ENCODE results near the gene ICA1. TPM values are rescaled to one million over a fixed set of nuclear protein-coding genes. Genes with fewer than 3 reads are reported as not detected.

The ICA1 gene
- total and polyA plus RNA-seq, 4 donors, result 16.5 to 54.6 (median 30.8) TPM

DNA sequence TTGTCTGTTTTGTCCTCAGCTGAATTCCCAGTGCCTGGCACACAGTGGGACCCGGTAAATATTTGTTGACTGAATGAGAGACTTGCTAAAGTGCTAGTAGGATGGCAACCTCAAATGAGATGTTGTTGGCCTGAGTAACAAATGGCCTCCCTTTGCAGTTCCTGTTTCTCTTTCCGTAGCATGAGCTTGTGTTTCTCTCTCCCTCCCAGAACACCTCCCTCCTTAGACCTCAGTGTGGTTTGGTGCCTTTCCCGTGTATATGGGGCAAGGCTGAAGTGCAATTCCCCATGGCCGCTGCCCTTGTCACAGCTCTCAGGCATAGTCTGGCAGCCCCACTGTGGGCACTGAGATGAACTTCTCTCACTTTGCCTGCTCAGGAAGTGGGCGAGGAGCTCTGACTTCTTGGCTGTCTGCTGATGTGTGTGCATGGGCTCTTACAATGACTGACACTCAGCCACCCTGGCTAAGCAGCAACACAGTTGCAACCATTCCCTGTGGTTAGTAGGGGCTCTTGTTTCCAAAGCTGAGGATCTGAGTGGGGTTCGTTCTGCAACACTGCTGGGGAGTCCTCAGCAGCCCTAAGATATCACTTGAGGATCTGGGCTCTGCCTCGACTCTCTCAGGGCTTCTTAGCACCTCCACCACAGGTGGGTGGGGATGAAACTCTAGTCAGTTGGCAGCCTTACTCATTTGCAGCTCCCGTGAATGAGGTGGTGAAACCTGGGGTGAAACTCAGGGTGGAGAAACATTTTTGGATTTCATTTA lies 136.1 kb downstream of the ICA1 start:
- Histone ChIP-seq H3K36me3 (ENCODE audit: control insufficient read depth in 4 of 4, insufficient read depth in 4 of 4, low read length in 4 of 4) (peaks cover 0 to 8% (median 3%) of the 10 kb centered on the region in 4 donors), H3K9ac (ENCODE audit: insufficient read depth in 1 of 2, low read length in 2 of 2) (no peak overlapping the region), H3K9me3 (ENCODE audit: control insufficient read depth in 4 of 4, insufficient read depth in 3 of 4, low read length in 3 of 4) (peaks cover 0 to 6% (median 0%) of the 10 kb centered on the region in 4 donors), H3K27me3 (ENCODE audit: control insufficient read depth in 3 of 3, insufficient read depth in 3 of 3, low read length in 2 of 3) (no peaks in the 10 kb centered on the region), H3K27ac (ENCODE audit: low read depth in 1 of 2, low read length in 1 of 2) (peak overlapping the region in 1 of 2 donors; percentile 51), H3K4me1 (ENCODE audit: control insufficient read depth in 5 of 5, insufficient read depth in 5 of 5, low read length in 5 of 5) (no peaks in the 10 kb centered on the region), H3K4me3 (no peak overlapping the region)
- TF ChIP-seq, protein P1, sequence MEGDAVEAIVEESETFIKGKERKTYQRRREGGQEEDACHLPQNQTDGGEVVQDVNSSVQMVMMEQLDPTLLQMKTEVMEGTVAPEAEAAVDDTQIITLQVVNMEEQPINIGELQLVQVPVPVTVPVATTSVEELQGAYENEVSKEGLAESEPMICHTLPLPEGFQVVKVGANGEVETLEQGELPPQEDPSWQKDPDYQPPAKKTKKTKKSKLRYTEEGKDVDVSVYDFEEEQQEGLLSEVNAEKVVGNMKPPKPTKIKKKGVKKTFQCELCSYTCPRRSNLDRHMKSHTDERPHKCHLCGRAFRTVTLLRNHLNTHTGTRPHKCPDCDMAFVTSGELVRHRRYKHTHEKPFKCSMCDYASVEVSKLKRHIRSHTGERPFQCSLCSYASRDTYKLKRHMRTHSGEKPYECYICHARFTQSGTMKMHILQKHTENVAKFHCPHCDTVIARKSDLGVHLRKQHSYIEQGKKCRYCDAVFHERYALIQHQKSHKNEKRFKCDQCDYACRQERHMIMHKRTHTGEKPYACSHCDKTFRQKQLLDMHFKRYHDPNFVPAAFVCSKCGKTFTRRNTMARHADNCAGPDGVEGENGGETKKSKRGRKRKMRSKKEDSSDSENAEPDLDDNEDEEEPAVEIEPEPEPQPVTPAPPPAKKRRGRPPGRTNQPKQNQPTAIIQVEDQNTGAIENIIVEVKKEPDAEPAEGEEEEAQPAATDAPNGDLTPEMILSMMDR (IDR thresholded peaks at IDR 0.05; ENCODE audit: control extremely low read depth, extremely low read depth), result no peak
- 28 to 60% methylated on average over 8 of the region's 8 CpGs for WGBS, 2 donors
- DNase-seq (no peak), ATAC-seq (ENCODE audit: insufficient read depth, low FRiP score) (peak; percentile 45)

DNA sequence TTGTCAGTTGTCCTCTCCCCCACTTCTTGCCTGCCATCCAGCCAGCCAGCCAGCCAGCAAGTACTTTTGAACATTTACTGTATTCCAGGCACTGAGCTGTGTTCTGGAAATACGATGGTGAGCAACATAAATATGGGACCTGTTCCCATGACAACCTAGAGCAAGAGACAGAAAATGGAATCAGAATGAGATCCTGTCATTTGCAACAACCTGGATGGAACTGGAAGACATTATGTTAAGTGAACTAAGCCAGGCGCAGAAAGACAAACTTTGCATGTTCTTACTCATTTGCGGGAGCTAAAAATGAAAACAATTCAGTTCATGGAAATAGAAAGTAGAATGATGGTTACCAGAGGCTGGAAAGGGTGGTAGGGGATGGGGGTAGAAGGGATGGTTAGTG lies 140.7 kb downstream of the ICA1 start:
- peaks cover 0 to 6% (median 0%) of the 10 kb centered on the region in 4 donors for H3K9me3 ChIP-seq (ENCODE audit: control insufficient read depth in 4 of 4, insufficient read depth in 3 of 4, low read length in 3 of 4)
- DNase-seq, result no peak
- H3K36me3 ChIP-seq (ENCODE audit: control insufficient read depth in 4 of 4, insufficient read depth in 4 of 4, low read length in 4 of 4), result peaks cover 0 to 11% (median 6%) of the 10 kb centered on the region in 4 donors
- no peaks in the 10 kb centered on the region for H3K27me3 ChIP-seq (ENCODE audit: control insufficient read depth in 3 of 3, insufficient read depth in 3 of 3, low read length in 2 of 3)
- H3K4me1 ChIP-seq (ENCODE audit: control insufficient read depth in 5 of 5, insufficient read depth in 5 of 5, low read length in 5 of 5), result no peaks in the 10 kb centered on the region
- TF ChIP-seq, protein P1 (IDR thresholded peaks at IDR 0.05; ENCODE audit: control extremely low read depth, extremely low read depth), result no peak
- H3K9ac ChIP-seq (ENCODE audit: insufficient read depth in 1 of 2, low read length in 2 of 2), result no peak overlapping the region
- H3K4me3 ChIP-seq, result no peak overlapping the region
- 92 to 99% methylated on average over 3 of the region's 3 CpGs for WGBS, 2 donors
- ATAC-seq (ENCODE audit: insufficient read depth, low FRiP score), result no peak
- H3K27ac ChIP-seq (ENCODE audit: low read depth in 1 of 2, low read length in 1 of 2), result no peak overlapping the region

DNA sequence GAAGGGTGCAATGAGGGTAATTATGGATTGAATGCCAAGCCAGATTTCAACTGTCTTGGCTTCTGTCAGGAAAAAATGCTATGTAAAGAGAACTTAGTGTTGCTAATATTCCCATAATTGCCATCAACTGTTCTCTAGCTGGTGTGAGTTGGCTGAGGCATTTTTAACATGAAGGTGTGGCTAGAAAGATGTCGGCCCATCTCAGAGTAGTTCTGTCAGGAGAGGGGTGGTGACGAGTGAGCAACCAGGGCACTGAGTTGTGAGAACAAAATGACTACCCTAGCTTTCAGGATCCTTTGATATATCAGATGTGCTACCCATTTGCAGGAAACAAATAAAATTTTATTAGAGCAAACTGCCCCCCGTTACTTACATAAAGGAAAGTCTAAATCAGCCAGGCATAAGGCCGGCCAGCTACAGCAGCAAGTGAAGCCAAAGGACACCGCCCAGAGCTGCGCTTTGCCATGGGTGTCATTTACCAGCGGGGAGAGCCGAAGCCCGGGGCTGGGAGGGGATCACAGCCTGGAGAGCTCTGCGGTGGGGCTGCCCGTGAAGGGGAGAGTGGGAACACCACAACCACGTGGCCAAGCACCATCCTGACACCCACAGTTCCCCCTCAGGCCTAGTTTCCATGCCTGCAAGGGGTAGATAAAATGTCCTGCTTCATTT lies 141.4 kb downstream of the ICA1 start:
- Histone ChIP-seq H3K4me1 (ENCODE audit: control insufficient read depth in 5 of 5, insufficient read depth in 5 of 5, low read length in 5 of 5) (no peaks in the 10 kb centered on the region), H3K9me3 (ENCODE audit: control insufficient read depth in 4 of 4, insufficient read depth in 3 of 4, low read length in 3 of 4) (peaks cover 0 to 2% (median 0%) of the 10 kb centered on the region in 4 donors), H3K4me3 (no peak overlapping the region), H3K27ac (ENCODE audit: low read depth in 1 of 2, low read length in 1 of 2) (no peak overlapping the region), H3K9ac (ENCODE audit: insufficient read depth in 1 of 2, low read length in 2 of 2) (no peak overlapping the region), H3K36me3 (ENCODE audit: control insufficient read depth in 4 of 4, insufficient read depth in 4 of 4, low read length in 4 of 4) (peaks cover 0 to 11% (median 4%) of the 10 kb centered on the region in 4 donors), H3K27me3 (ENCODE audit: control insufficient read depth in 3 of 3, insufficient read depth in 3 of 3, low read length in 2 of 3) (no peaks in the 10 kb centered on the region)
- ATAC-seq (ENCODE audit: insufficient read depth, low FRiP score) (no peak), DNase-seq (no peak)
- TF ChIP-seq, protein P1 (IDR thresholded peaks at IDR 0.05; ENCODE audit: control extremely low read depth, extremely low read depth), result no peak
- 85 to 91% methylated on average over 12 of the region's 12 CpGs for WGBS, 2 donors
